Measurements from ENCODE around the gene PBX1. TPM values are rescaled to one million over a fixed set of nuclear protein-coding genes. Genes with fewer than 3 reads are reported as not detected.

PBX1 gene
- total RNA-seq, 2 experiments from 2014 or later, result not detected

DNA sequence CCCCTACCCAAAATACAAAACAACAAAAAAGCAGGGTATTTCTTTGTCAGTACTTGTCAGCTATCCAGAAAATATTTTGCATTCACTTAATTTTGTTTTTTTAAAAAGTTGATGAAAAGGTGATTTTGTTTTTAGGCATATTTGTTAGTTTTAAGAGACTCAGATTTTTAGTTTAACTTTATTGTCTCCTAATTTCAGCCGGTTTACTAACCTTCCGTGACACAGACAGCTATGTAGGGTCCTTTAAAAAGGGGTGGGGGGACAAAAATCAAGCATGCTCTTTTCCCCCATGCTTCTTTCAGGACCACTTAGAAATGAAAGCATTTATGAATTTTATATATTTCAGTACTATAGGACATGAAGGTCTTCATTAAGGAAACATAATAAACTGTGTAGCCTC is 1.6 kb downstream of the PBX1 start:
- no peak for TF ChIP-seq CTCF (IDR thresholded peaks at IDR 0.05)
- ATAC-seq (no peak), DNase-seq (no peak)
- Mint-ChIP-seq H3K36me3 (ENCODE audit: low read depth) (no peaks in the 10 kb centered on the region), H3K27me3 (peaks cover 30% of the 10 kb centered on the region), H3K27ac (no peak overlapping the region), H3K9me3 (no peaks in the 10 kb centered on the region), H3K4me1 (ENCODE audit: low read depth) (peaks cover 10% of the 10 kb centered on the region), H3K4me3 (peak overlapping the region; percentile 17)
- intact Hi-C loops (cut with micrococcal nuclease), result no loop called here
- CTCF ChIA-PET, result no interaction called here
- POLR2A ChIA-PET, result no interaction called here

GRCh38 chr1:164561007-164561406 is 2.0 kb downstream of the PBX1 start:
- Mint-ChIP-seq H3K4me3 (no peak overlapping the region), H3K27me3 (peaks cover 29% of the 10 kb centered on the region), H3K4me1 (ENCODE audit: low read depth) (peaks cover 10% of the 10 kb centered on the region), H3K9me3 (no peaks in the 10 kb centered on the region), H3K27ac (no peak overlapping the region), H3K36me3 (ENCODE audit: low read depth) (no peaks in the 10 kb centered on the region)
- no peak for TF ChIP-seq CTCF (IDR thresholded peaks at IDR 0.05)
- POLR2A ChIA-PET, result no interaction called here
- DNase-seq, result no peak
- CTCF ChIA-PET, result no interaction called here
- intact Hi-C loops (cut with micrococcal nuclease), result no loop called here
- ATAC-seq, result no peak

DNA sequence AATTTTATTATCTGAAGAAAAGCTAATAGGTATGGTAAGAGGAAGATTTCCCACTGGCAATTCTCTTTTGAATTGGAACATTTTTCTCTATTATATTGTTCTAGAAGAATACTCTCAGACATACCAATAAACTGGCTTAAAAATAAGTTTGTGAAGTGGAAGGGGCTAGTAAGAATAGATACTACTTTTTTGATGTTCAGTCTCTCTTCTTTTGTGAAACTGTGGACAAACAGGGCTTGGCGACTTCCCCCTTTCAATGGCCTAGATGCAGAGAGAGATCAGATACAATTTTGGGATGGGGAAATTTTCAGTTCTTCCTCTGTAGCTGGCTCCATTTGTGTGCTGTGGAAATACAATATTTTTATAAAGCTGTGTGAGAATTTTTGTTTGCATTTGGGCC is 2.5 kb downstream of the PBX1 start:
- POLR2A ChIA-PET, result no interaction called here
- no peak overlapping the region for H3K4me3 Mint-ChIP-seq
- no peaks in the 10 kb centered on the region for H3K9me3 Mint-ChIP-seq
- DNase-seq (no peak), ATAC-seq (no peak)
- H3K27ac Mint-ChIP-seq, result no peak overlapping the region
- H3K27me3 Mint-ChIP-seq, result peaks cover 27% of the 10 kb centered on the region
- peaks cover 10% of the 10 kb centered on the region for H3K4me1 Mint-ChIP-seq (ENCODE audit: low read depth)
- TF ChIP-seq CTCF (IDR thresholded peaks at IDR 0.05), result no peak
- H3K36me3 Mint-ChIP-seq (ENCODE audit: low read depth), result no peaks in the 10 kb centered on the region
- intact Hi-C loops (cut with micrococcal nuclease), result no loop called here
- CTCF ChIA-PET, result no interaction called here

DNA sequence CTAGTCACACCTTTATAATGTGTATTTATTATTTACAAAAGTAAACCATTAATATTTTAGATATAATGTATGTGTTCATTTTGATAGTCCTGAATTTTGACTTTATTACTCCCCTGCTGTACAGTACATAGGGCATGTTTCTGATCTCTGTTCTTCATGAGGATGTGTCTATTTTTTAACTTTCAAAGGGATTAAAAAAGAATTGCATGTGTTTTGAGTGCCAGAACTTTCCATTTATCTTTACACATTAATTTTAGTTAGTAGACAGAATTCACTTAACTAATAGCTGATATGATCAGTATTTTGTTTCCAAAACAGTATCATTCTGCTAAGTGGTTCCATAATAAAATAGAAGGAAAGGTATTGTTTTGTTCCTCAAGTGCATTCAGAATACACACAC is 3.1 kb downstream of the PBX1 start:
- no peaks in the 10 kb centered on the region for H3K9me3 Mint-ChIP-seq
- ChIA-PET POLR2A (no interaction called here), CTCF (no interaction called here)
- H3K27me3 Mint-ChIP-seq, result peaks cover 26% of the 10 kb centered on the region
- DNase-seq (no peak), ATAC-seq (no peak)
- no peak overlapping the region for H3K4me3 Mint-ChIP-seq
- H3K27ac Mint-ChIP-seq, result no peak overlapping the region
- peaks cover 10% of the 10 kb centered on the region for H3K4me1 Mint-ChIP-seq (ENCODE audit: low read depth)
- TF ChIP-seq CTCF (IDR thresholded peaks at IDR 0.05), result no peak
- intact Hi-C loops (cut with micrococcal nuclease), result no loop called here
- no peaks in the 10 kb centered on the region for H3K36me3 Mint-ChIP-seq (ENCODE audit: low read depth)

DNA sequence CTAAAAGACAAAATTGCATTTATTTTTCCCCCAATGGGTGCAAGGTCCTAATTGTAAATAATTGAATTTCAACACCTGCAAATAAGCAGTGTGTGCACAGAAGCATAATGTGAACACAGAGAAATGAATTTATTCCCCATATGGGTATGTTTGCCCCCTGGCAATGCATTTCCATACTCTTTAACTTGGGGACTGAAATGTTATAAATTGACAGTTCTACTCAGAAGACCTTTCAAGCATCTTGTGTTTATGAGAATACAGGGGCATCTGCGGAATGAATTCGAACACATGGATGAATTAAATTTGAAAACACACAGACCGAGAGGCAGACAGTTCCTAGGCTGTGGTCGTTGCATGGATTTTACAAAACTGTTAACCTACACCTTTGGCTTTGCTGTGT is 3.5 kb downstream of the PBX1 start:
- Mint-ChIP-seq H3K27ac (no peak overlapping the region), H3K9me3 (no peaks in the 10 kb centered on the region), H3K36me3 (ENCODE audit: low read depth) (no peaks in the 10 kb centered on the region), H3K4me1 (ENCODE audit: low read depth) (peaks cover 10% of the 10 kb centered on the region), H3K4me3 (no peak overlapping the region), H3K27me3 (peaks cover 26% of the 10 kb centered on the region)
- no peak for DNase-seq
- TF ChIP-seq CTCF (IDR thresholded peaks at IDR 0.05), result no peak
- ChIA-PET CTCF (no interaction called here), POLR2A (no interaction called here)
- intact Hi-C loops (cut with micrococcal nuclease), result no loop called here
- no peak for ATAC-seq

Measured in activated CD8-positive, alpha-beta T cell treated with anti-CD3 and anti-CD28 coated beads for 36 hours (primary cell).